Endothelial cell of umbilical vein (primary cell): ENCODE measurements around the gene CPSF4.

ENCODE experiments used
- EZH2 ChIP-seq: IDR thresholded peaks from 2 replicates; pipeline ENCODE4 v1.6.1; 2012; ENCODE audit warnings: borderline replicate concordance, low read depth, mild to moderate bottlenecking, moderate library complexity, low read length, inconsistent platforms; ENCODE audit not compliant: severe bottlenecking
- FOS ChIP-seq: IDR thresholded peaks from 2 replicates; pipeline ENCODE4 v1.6.1; 2011; ENCODE audit warnings: mild to moderate bottlenecking, low read length, moderate library complexity, borderline replicate concordance; ENCODE audit not compliant: insufficient read depth
- POLR2A ChIP-seq: IDR thresholded peaks from 2 replicates; pipeline ENCODE4 v1.6.1; 2012; ENCODE audit warnings: low read depth, mild to moderate bottlenecking, control low read depth, low read length
- POLR2AphosphoS5 ChIP-seq: IDR thresholded peaks from 2 replicates; pipeline ENCODE4 v1.6.1; 2012; ENCODE audit warnings: low read depth, mild to moderate bottlenecking, control low read depth, low read length, moderate library complexity; ENCODE audit not compliant: insufficient read depth
- TF ChIP-seq, protein P1 (sequence below), 2 donors: IDR thresholded peaks; 1 replicate in 1 of 2; 2 replicates in 1 of 2; pipeline ENCODE4 v1.5.1; 2011; ENCODE audit warnings: low read length in 2 of 2, mild to moderate bottlenecking in 2 of 2, moderate library complexity in 2 of 2, control low read depth in 1 of 2, inconsistent platforms in 1 of 2, low read depth in 1 of 2; ENCODE audit not compliant: insufficient read depth in 1 of 2; ENCODE audit errors: extremely low read depth in 1 of 2
- TF ChIP-seq, protein P2 (sequence below): IDR thresholded peaks from 2 replicates; pipeline ENCODE4 v1.6.1; 2011; ENCODE audit not compliant: insufficient read depth, insufficient read length

DNA sequence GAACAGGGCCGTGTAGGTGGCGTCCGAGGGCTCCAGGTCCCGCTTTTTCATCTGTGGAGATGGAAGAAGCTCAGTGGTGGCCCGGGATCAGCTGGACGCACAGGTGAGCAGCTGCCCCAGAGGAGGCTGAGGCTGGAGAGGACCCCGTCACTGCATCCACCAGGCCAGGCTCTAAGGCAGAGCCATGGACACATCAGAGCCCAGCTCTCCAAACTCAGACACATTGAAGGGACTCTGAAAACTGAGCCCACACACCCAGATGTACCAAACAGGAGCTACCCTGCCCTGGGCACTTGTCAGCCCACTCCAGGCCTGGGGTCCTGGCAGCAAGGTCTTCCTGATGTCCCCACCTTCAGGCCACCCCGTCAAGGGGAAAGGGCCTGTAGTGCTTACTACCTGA, 9.0 kb upstream of the CPSF4 start:
- TF ChIP-seq POLR2AphosphoS5 (no peak), EZH2 (no peak), FOS (no peak), POLR2A (no peak)
- TF ChIP-seq, protein P1, sequence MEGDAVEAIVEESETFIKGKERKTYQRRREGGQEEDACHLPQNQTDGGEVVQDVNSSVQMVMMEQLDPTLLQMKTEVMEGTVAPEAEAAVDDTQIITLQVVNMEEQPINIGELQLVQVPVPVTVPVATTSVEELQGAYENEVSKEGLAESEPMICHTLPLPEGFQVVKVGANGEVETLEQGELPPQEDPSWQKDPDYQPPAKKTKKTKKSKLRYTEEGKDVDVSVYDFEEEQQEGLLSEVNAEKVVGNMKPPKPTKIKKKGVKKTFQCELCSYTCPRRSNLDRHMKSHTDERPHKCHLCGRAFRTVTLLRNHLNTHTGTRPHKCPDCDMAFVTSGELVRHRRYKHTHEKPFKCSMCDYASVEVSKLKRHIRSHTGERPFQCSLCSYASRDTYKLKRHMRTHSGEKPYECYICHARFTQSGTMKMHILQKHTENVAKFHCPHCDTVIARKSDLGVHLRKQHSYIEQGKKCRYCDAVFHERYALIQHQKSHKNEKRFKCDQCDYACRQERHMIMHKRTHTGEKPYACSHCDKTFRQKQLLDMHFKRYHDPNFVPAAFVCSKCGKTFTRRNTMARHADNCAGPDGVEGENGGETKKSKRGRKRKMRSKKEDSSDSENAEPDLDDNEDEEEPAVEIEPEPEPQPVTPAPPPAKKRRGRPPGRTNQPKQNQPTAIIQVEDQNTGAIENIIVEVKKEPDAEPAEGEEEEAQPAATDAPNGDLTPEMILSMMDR (IDR thresholded peaks at IDR 0.05; ENCODE audit: extremely low read depth in 1 of 2, insufficient read depth in 1 of 2, low read depth in 1 of 2, low read length in 2 of 2): no peak
- TF ChIP-seq, protein P2, sequence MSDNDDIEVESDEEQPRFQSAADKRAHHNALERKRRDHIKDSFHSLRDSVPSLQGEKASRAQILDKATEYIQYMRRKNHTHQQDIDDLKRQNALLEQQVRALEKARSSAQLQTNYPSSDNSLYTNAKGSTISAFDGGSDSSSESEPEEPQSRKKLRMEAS: no peak
